ENCODE measurements around the gene PTPN23.

DNA sequence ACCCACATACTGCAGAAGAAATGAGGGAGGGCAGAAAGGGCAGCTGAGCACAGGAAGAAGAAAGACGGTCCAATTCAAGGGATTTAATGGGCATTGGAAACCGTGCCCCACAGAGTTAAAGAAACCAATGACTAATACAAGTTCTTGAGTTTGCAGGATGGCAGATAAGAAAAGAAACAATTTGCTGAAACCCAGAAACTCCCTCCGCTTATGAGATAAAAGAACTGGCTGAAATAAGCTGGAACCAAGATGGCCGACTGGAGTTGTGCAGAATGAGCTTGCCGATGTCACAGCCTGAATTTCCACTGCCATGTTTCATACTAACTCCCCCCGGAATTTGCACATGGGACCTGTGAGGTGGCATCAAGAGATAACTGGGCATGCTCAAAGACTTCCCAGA, 47.8 kb downstream of the PTPN23 start:
- TF ChIP-seq, protein P1, sequence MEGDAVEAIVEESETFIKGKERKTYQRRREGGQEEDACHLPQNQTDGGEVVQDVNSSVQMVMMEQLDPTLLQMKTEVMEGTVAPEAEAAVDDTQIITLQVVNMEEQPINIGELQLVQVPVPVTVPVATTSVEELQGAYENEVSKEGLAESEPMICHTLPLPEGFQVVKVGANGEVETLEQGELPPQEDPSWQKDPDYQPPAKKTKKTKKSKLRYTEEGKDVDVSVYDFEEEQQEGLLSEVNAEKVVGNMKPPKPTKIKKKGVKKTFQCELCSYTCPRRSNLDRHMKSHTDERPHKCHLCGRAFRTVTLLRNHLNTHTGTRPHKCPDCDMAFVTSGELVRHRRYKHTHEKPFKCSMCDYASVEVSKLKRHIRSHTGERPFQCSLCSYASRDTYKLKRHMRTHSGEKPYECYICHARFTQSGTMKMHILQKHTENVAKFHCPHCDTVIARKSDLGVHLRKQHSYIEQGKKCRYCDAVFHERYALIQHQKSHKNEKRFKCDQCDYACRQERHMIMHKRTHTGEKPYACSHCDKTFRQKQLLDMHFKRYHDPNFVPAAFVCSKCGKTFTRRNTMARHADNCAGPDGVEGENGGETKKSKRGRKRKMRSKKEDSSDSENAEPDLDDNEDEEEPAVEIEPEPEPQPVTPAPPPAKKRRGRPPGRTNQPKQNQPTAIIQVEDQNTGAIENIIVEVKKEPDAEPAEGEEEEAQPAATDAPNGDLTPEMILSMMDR (conservative IDR thresholded peaks at IDR 0.05; ENCODE audit: low read length): no peak
- TF ChIP-seq EZH2phosphoT487 (IDR thresholded peaks at IDR 0.05; ENCODE audit: borderline replicate concordance): no peak
